IPS-NIHi11 (cell line): ENCODE data around the gene PNKD.

Experiments used
- DNase-seq: peaks from one replicate; pipeline ENCODE4 v3.0.0; 2012; ENCODE audit warnings: mixed read lengths, low spot score

Gene PNKD

DNA sequence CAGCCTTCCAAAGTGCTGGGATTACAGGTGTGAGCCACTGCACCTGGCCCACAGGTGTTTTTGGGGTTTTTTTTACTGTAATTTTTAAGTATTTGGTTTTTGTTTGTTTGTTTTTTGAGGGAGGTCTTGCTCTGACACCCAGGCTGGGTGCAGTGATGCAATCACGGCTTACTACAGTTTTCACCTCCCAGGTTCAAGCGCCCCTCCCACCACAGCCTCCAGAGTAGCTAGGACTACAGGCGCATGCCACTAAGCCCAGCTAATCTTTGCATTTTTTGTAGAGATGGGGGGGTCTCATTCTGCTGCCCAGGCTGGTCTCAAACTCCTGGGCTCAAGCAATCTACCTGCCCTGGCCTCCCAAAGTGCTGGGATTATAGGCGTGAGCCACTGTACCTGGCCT lies 104.5 kb downstream of the PNKD start:
- DNase-seq: no peak

DNA sequence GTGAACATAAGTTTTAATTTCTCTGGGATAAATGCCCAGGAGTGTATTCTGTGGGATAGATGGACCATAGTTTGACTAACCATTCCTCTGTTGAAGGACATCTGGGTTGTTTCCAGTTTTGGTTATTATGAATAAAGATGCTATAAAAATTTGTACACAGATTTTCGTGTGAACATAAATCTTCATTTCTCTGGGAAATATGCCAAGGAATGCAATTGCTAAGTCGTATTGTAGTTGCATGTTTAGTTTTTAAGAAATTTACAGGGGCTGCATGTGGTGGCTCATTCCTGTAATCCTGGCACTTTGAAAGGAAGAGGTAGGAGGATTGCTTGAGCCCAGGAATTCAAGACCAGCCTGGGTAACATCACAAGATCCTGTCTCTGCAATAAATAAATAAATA lies 104.9 kb downstream of the PNKD start:
- no peak for DNase-seq

DNA sequence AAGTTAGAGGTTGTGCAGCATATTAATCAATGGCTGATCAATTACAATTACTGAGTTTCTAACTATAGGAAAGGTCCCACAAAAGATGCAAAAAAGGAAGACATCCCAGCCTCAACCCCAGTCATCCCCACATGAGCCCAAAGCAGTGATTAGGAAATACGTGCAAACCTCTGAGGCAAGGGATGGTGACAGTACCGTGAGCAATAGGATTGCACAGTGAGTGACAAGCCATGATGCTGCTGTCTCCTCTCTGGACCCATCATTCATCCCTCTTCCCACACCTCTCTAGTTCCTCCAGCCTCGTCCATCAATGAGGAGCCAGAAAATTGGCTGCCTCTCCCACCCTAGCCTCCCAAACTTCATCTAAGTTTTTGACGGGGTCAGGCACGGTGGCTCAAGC lies 107.7 kb downstream of the PNKD start:
- DNase-seq: no peak

GRCh38 chr2:218381916-218382366 lies 111.6 kb downstream of the PNKD start, which contains the start of gene SLC11A1:
Gene SLC11A1 (plus strand): TSS chr2:218382273. CDS start chr2:218382369, 96 bp downstream.
- no peak for DNase-seq

GRCh38 chr2:218382785-218383184 lies 112.5 kb downstream of the PNKD start:
- no peak for DNase-seq

GRCh38 chr2:218383892-218384519 lies 113.7 kb downstream of the PNKD start:
- DNase-seq: no peak

DNA sequence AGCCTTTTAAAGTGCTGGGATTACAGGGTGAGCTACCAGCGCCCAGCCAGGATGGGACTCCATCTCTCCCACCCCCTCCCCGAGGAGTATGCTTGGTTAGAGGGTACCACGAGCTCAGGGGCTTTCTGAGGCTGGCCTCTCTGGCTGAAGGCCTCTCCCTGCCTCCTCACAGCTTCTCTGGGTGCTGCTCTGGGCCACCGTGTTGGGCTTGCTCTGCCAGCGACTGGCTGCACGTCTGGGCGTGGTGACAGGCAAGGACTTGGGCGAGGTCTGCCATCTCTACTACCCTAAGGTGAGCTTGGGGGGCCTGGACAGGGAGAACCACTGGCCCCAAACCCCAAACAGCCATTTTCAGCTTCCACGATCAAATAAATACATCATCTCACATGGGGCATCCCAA lies 114.7 kb downstream of the PNKD start:
- no peak for DNase-seq

DNA sequence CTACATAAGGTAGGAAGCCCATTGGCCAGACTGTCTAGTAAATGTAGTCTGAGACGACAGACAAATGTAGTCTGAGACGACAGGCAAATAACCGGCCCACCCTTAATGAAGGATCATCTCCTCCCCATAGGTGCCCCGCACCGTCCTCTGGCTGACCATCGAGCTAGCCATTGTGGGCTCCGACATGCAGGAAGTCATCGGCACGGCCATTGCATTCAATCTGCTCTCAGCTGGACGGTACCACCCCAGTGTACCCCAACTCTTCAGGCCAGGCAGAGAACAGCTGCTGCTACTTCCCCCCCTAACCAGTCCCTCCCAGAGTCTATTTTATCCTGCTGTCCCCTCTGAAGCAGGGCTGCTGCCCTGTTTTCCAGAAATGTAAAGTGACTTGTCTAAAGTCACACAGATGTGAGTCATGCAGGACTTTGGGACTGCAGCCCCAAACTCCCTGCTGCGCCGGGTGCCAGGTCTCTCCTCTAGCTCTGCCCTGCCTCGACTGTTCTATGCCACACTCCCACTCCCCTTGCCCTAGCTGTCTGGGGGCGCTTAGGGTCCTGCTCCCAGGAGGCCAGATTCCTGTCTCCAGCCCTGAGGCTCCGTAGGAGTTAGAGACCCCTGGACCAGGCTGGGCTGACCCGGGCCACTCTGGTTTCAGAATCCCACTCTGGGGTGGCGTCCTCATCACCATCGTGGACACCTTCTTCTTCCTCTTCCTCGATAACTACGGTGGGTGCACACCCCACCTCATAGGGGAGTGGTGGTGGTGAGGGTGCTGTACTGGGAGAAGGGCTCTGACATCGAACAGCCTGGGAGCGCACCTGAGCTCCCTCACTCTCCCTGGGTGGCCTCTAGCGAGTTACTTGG lies 116.4 kb downstream of the PNKD start:
- DNase-seq: peak; percentile 25

- DNase-seq: peak; percentile 82
Measured at GRCh38 chr2:218387369-218388194, 117.3 kb downstream of the PNKD start.

GRCh38 chr2:218389333-218390150 lies 119.2 kb downstream of the PNKD start:
- no peak for DNase-seq

GRCh38 chr2:218391202-218391601 lies 120.9 kb downstream of the PNKD start:
- DNase-seq: no peak

- no peak for DNase-seq
Measured at GRCh38 chr2:218392459-218392858, 122.1 kb downstream of the PNKD start.

DNA sequence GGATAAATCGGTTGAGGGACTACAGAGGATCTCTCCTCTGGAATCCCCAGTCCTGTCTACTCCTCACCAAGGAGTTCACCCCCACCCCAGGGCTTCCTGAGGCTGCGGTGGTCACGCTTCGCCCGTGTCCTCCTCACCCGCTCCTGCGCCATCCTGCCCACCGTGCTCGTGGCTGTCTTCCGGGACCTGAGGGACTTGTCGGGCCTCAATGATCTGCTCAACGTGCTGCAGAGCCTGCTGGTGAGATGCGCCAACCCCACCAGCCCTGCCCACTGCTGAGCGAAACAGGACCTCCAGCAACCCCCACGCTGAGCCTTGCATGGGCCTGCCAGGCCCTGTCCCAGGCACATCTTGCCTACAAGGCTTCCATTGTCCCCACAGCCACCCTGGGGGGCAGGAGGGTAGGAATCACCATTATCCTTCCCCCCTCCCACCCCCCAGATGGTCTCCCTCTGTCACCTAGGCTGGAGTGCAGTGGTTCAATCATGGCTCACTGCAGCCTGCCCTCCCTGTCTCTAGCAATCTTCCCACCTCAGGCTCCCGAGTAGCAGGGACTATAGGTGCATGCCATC lies 122.7 kb downstream of the PNKD start:
- no peak for DNase-seq

DNA sequence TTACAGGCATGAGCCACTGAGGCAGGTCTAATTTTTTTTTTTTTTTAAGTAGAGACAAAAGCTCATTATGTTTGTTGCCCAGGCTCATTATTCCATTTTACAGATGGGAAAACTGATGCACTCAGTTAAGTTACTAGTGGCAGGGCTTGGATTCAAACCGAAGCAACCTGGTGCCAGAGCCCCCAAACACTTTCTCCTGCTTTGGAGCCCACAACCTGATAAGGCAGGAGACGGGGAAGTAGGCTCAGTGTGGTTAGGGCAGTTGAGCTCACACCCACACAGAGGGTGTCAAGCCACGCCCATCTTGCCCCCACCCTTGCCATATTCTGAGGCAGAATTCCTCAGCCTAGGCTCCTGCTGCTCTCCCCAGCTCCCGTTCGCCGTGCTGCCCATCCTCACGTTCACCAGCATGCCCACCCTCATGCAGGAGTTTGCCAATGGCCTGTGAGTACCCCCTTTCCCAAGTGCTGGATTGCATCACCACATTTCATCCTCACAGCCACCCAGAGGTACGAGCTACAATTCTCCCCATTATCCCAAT lies 123.5 kb downstream of the PNKD start:
- DNase-seq: no peak

- no peak for DNase-seq
Measured at GRCh38 chr2:218394298-218395089, 124.2 kb downstream of the PNKD start.

GRCh38 chr2:218395090-218395444 lies 124.7 kb downstream of the PNKD start:
- DNase-seq: no peak

DNA sequence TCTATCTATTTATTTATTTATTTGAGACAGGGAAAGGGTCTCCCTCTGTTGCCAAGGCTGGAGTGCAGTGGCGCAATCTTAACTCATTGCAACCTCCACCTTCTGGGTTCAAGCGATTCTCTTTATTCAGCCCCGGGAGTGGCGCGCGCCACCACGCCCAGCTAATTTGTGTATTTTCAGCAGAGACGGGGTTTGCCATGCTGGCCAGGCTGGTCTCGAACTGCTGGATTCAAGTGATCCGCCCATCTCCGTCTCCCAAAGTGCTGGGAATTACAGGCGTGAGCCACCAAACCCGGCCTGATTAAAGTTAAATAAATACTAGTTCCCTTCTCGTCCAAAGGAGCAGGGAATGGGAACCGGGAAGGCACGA lies 125.1 kb downstream of the PNKD start:
- no peak for DNase-seq

DNA sequence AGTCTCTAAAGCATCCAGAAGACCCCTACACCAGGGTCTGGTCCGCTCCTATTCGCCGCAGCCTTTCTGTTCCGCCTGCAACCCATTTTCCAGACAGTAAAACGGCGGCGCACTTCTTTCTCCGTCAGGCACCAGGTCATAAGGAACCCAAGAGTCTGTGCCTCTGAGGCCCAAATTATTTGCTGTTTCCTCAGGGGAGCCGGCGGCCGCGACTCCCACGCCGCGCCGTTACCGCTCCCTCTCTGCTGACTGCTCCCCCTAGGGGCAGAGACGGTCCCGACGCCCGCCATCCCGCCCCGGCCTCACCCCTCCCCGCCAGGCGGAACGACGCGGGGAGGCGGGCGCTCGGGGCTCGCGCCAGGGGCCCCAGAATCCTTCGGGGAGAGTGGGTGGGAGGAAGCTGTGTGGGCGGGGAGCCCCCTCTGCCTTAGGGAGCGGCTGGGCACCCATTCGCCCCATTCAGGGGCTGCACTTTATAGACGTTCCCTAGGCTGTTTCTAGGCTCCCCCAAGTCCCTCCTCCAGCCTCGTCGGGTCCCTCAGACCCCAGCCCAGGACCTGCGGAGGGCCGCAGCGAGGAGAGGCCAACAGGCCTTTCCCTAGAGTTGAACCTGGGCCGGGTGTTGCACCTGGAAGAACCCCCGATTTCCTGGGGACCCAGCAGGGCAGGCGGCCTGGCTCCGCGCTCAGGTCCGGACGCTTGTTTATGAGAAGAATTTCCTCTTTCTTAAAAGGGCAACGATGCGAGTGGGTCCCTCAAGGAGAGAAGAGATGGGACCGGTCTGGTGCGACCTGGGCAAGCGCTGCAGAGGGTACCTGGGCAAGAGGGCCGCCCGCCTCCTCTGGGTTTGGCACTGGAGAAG lies 125.7 kb downstream of the PNKD start:
- DNase-seq: peak; percentile 83
